HG03175 (cell line): Measurements from ENCODE around the gene NR5A1.

ENCODE experiments used
- ATAC-seq: cut with Tn5 transposase; IDR thresholded peaks from one replicate; pipeline ENCODE4 v1.9.1; 2021; ENCODE audit warnings: mild to moderate bottlenecking, moderate library complexity; ENCODE audit not compliant: unreplicated experiment

The NR5A1 gene

DNA sequence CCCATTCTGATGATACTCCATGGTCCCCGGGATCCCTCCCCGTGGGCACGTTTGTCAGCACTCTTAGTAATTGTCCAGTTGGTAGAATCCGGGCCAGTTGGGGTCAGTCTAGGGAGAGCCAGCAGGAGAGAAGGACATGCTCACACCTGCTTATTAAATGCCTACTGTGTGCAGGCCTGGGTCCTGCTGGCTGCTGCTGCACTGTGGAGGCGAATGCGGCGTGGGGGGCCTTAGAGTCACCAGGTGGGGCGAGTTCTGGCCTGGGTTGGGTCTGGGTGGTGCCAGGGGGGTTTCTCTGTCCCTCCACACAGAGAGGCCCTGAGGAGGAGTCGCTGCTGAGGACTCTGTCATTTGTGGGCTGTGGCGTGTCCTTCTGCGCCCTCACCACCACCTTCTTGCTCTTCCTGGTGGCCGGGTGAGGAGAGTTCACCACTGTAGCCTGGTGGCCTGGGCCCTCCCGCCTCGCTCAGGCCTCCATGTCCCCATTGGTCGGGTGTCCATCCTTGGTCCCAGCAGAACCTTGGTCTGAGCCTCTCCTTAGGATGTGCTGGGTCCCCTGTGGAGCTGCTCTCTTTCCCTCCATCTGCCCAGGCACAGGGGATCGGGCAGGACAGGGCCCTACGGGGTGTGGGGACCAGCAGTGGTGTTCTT lies 39.7 kb downstream of the NR5A1 start:
- ATAC-seq, result no peak

DNA sequence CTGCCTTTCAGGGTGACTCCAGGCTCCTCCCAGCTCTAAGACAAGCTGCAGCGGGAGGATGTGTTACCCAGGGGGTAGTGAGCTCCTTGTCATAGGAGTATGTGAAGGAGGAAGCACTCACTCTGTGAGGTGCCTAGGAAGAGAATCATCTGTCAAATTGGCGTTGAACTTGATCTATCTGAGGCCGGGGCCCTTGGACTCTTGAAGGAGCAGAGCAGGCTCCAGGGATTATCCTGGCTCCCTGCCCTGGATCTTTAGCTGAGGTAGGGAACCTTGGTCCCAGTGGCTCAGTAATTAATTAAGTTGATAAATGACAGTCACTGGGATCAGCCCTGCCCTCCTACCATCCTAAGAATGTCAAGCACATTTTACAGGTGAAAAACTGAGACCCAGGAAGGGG lies 41.5 kb downstream of the NR5A1 start:
- no peak for ATAC-seq

- no peak for ATAC-seq
Observed at GRCh38 chr9:124462739-124463138, 44.5 kb downstream of the NR5A1 start.

- no peak for ATAC-seq
Observed at GRCh38 chr9:124458441-124458840, 48.8 kb downstream of the NR5A1 start.

DNA sequence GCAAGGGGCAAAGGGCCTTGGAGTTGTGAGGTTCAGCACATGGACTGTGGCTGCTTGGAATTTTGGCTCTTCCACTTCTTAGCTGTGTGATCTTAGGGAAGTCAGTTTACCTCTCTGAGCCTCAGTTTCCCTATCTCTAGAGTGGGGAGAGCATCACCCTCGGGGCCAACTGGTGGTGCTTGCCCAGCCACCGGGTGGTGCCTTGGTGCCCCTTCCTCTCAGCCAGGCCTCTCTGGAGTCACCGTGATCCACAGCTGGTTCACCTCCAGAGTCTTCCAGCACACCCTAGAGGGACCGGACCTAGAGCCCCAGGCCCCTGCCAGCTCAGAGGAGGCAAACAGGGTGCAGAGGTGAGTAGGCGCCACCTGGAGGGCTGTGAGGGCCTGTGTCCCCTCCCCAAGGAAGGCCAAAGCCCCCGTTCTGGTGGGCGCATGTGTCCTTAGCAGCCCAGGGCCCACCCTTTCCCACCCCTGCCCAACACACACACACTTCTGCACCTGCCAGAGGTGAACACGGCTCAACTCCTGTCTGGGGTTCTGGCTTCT lies 49.2 kb downstream of the NR5A1 start:
- no peak for ATAC-seq

- no peak for ATAC-seq
Observed at GRCh38 chr9:124457079-124457886, 49.9 kb downstream of the NR5A1 start.

DNA sequence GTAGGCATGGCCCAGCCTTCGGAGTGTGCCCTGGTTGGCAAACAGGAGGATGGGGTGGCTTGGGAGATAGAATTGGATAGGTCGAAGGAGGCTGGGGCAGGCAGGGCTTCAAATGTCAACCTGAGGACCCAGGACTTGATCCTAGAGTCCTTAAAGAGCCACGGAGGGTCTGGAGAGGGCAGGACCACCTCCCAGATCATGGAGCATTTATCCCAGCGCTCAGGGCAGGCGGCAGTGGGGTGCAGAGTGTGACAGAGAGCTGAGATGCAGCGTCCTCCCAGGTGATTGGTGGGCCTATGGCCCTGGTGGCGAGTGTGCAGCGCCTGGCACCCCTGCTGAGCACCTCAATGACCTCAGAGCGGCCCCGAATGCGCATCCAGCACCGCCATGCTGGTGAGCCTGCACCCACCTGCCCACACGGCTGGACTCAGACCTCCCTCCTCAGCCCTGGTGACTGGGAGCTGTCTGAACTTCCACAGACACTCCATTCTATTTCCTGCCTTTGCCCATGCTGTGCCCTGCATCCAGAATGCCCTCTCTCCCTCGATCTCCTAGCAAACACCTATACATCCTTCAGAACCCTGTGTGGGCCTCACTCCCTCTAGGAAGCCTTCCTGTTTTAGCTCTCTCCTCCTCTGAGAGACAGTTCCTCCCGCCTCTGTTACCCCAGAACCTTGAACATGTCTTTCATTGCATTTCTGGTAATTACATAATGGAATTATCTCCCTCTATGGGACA lies 50.7 kb downstream of the NR5A1 start:
- no peak for ATAC-seq

- no peak for ATAC-seq
Observed at GRCh38 chr9:124455820-124456219, 51.4 kb downstream of the NR5A1 start.

GRCh38 chr9:124454791-124455443 lies 52.3 kb downstream of the NR5A1 start:
- ATAC-seq, result no peak

- no peak for ATAC-seq
Observed at GRCh38 chr9:124454296-124454695, 52.9 kb downstream of the NR5A1 start.

DNA sequence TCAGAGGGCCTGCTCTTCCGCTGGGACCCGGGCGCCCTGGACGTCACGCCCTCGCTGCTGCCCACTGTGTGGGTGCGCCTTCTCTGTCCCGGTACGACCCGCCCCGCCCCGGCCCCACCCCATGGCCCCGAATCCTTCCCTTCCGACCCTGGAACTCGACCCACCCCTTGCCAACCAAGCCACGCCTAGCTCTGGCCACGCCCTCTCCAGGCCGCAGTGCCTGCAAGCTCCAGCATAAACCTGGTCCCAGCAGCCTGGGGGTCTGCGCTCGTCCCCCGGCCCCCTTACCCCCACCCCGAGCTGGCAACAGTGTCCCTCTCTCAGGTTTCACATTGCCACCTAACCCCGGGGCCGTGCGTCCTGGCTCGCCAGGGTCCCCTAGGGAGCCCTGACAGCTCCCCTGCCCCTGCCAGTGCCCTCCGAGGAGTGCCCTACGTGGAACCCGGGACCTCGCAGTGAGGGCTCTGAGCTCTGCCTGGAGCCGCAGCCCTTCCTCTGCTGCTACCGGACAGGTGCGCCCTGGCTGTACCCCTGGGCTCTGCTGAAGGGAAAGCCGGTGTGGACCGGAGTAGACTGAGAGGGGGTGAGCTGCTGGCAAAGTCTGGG lies 53.5 kb downstream of the NR5A1 start:
- no peak for ATAC-seq

- ATAC-seq, result no peak
Observed at GRCh38 chr9:124452841-124453585, 54.2 kb downstream of the NR5A1 start.

- no peak for ATAC-seq
Observed at GRCh38 chr9:124452326-124452725, 54.9 kb downstream of the NR5A1 start.

GRCh38 chr9:124450931-124451661 lies 56.1 kb downstream of the NR5A1 start:
- ATAC-seq, result no peak

DNA sequence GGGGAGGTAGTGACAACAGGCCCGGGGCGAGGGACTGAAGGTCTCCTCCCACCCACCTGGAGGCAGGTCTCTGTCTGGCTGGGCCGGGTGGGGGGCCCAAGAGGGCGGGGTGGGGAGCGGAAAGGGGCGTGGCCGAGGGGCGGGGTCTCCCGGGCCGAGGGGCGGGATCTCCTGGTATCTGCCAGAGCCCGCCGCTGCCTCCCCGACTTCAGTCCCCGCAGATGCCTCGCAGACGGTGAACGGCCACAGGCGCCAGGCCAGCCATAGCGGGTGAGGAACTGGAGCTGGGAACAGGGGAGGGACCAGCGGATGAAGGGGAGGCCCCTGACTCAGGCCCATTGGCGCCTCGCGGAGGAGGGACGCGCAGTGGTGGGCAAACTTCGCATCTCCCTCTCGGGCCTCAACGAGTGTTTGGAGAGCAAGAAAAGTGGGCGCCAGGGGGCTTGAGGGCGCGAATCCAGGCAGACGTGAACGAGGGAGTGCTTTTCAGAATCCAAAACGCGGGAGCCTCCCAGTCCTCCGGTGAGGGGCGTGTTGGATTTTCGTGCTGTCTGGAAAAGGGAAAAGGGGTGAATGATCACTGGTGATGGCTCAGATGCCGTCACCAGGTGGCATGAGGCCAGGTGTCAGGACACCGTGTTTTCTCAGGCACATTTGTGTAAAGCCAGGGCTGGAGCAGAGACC lies 56.8 kb downstream of the NR5A1 start, which contains the start of gene ADGRD2:
Gene ADGRD2 (plus strand): TSS at position 211 of the 684 bp plus-strand sequence. CDS start 1,216 bp downstream, outside the sequence.
- ATAC-seq, result no peak

GRCh38 chr9:124449381-124450151 lies 57.6 kb downstream of the NR5A1 start:
- ATAC-seq, result no peak

GRCh38 chr9:124448019-124448418 lies 59.2 kb downstream of the NR5A1 start:
- no peak for ATAC-seq

DNA sequence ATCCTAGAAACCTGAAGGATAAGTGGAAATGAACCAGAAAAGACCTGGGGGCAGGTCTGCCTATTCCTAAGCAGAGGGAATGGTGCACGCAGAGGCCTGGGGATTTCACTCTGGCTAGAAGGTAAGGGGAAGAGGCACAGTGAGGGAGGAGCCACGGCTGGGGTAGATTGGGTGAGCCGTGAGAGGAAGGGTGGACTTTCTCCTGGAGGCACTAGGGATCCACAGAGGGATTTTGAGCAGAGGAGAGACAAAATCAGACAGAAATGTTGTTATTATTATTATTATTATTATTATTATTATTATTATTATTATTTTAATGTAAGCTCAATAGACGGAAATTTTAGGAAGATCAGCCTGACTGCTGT lies 59.9 kb downstream of the NR5A1 start:
- no peak for ATAC-seq
